SU-DHL-6 (cell line): ENCODE measurements around the gene CAAP1.
A peak's percentile ranks its signal among the peaks of the same experiment; 100 is the strongest.

Experiments
- H2AFZ ChIP-seq: fragments of 200-600 bp; sonication (generic); 2 replicates; pipeline ENCODE4 v1.6.1; 2014; ENCODE audit warnings: low read depth, mild to moderate bottlenecking, moderate library complexity, mixed read lengths, antibody characterized with exemption, low read length; ENCODE audit not compliant: severe bottlenecking
- H3F3A ChIP-seq: fragments of 200-600 bp; shearing (Covaris generic); 2 replicates; pipeline ENCODE4 v1.6.0; 2016; ENCODE audit warnings: antibody characterized with exemption, mild to moderate bottlenecking; ENCODE audit not compliant: insufficient read depth
- H3K27ac ChIP-seq: fragments of 200-600 bp; sonication (generic); 2 replicates; pipeline ENCODE4 v1.5.1; 2016; ENCODE audit warnings: low read depth, mild to moderate bottlenecking, low read length, moderate library complexity, mixed read lengths
- H3K27me3 ChIP-seq: fragments of 200-600 bp; sonication (generic), shearing (Covaris generic); 2 replicates; pipeline ENCODE4 v1.6.0; 2014; ENCODE audit warnings: mild to moderate bottlenecking, low read length
- H3K36me3 ChIP-seq: fragments of 200-600 bp; sonication (generic); 2 replicates; pipeline ENCODE4 v1.6.1; 2014; ENCODE audit warnings: mild to moderate bottlenecking, low read length, mixed read lengths
- H3K4me2 ChIP-seq: fragments of 300-600, 200-600 bp; shearing (Covaris generic), sonication (generic); 2 replicates; pipeline ENCODE4 v1.6.0; 2014; ENCODE audit warnings: low read length, low read depth, mild to moderate bottlenecking; ENCODE audit not compliant: poor library complexity, severe bottlenecking
- H3K4me3 ChIP-seq: fragments of 200-600 bp; sonication (generic); 2 replicates; pipeline ENCODE4 v1.5.1; 2014; ENCODE audit warnings: antibody characterized with exemption, low read length, mild to moderate bottlenecking, mixed read lengths; ENCODE audit not compliant: insufficient read depth, poor library complexity, severe bottlenecking
- H3K79me2 ChIP-seq: fragments of 200-600 bp; sonication (generic); 2 replicates; pipeline ENCODE4 v1.6.1; 2014; ENCODE audit warnings: mild to moderate bottlenecking, low read length, moderate library complexity; ENCODE audit not compliant: insufficient read depth
- H3K9ac ChIP-seq: fragments of 200-600 bp; sonication (generic); 2 replicates; pipeline ENCODE4 v1.7.0; 2014; ENCODE audit warnings: mild to moderate bottlenecking, low read length
- H3K9me2 ChIP-seq: fragments of 200-600 bp; sonication (generic); replicated peaks from 2 replicates; pipeline ENCODE4 v1.6.1; 2014; ENCODE audit warnings: low read length; ENCODE audit not compliant: insufficient read depth
- H3K9me3 ChIP-seq: fragments of 200-600 bp; sonication (generic); 2 replicates; pipeline ENCODE4 v1.6.1; 2014; ENCODE audit warnings: low read length, mixed read lengths; ENCODE audit not compliant: insufficient read depth
- H4K20me1 ChIP-seq: fragments of 200-600 bp; sonication (generic); 2 replicates; pipeline ENCODE4 v1.6.1; 2014; ENCODE audit warnings: low read depth, mild to moderate bottlenecking, antibody characterized with exemption, low read length, moderate library complexity, mixed read lengths
- EZH2phosphoT487 ChIP-seq: fragments of 200-600 bp; sonication (generic), shearing (Covaris generic); conservative IDR thresholded peaks from 2 replicates; pipeline ENCODE4 v1.6.1; 2018; ENCODE audit warnings: mild to moderate bottlenecking, antibody characterized with exemption, low read length, moderate library complexity, mixed read lengths
- TF ChIP-seq, protein P1 (sequence below): fragments of 200-600 bp; sonication (generic); IDR thresholded peaks from one replicate; pipeline ENCODE4 v1.5.1; 2017; ENCODE audit warnings: antibody characterized with exemption, mild to moderate bottlenecking, low read length, moderate library complexity; ENCODE audit not compliant: insufficient read depth, poor library complexity, severe bottlenecking

Gene CAAP1

DNA sequence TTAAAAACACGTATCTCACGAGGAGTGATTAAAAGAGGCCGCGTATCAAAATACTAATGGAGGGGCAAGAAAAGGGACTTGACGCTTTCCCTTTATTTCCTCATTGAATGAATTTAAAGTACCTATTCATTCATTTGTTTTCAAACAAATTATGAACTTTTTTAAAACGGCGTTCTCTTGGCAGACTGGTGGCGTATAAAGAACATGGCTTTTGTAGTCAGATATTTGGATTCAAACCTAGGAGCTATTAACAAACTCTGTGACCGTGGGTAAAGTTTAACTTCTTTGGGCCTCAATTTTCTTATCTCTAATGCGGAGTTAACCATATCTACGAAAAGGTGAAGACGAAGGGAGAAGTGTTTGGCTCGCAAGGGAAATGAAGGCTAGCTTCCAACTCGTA is 876 bp downstream of the CAAP1 start:
- Histone ChIP-seq H3K27ac (peak overlapping the region; percentile 85), H3K9me3 (no peaks in the 10 kb centered on the region), H3K36me3 (peaks cover 13% of the 10 kb centered on the region; the same call in 1 of the 2 replicates), H3K79me2 (peaks cover 58% of the 10 kb centered on the region), H3F3A (peaks cover 6% of the 10 kb centered on the region; the same call in 1 of the 2 replicates), H4K20me1 (peaks cover 12% of the 10 kb centered on the region; the same call in 1 of the 2 replicates), H3K9ac (peak overlapping the region; percentile 91), H3K4me3 (peak overlapping the region; percentile 93), H3K4me2 (peak overlapping the region; percentile 89), H3K27me3 (no peaks in the 10 kb centered on the region), H3K9me2 (no peaks in the 10 kb centered on the region), H2AFZ (peak overlapping the region; percentile 85)
- no peak for TF ChIP-seq EZH2phosphoT487
- TF ChIP-seq, protein P1, sequence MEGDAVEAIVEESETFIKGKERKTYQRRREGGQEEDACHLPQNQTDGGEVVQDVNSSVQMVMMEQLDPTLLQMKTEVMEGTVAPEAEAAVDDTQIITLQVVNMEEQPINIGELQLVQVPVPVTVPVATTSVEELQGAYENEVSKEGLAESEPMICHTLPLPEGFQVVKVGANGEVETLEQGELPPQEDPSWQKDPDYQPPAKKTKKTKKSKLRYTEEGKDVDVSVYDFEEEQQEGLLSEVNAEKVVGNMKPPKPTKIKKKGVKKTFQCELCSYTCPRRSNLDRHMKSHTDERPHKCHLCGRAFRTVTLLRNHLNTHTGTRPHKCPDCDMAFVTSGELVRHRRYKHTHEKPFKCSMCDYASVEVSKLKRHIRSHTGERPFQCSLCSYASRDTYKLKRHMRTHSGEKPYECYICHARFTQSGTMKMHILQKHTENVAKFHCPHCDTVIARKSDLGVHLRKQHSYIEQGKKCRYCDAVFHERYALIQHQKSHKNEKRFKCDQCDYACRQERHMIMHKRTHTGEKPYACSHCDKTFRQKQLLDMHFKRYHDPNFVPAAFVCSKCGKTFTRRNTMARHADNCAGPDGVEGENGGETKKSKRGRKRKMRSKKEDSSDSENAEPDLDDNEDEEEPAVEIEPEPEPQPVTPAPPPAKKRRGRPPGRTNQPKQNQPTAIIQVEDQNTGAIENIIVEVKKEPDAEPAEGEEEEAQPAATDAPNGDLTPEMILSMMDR, result no peak

DNA sequence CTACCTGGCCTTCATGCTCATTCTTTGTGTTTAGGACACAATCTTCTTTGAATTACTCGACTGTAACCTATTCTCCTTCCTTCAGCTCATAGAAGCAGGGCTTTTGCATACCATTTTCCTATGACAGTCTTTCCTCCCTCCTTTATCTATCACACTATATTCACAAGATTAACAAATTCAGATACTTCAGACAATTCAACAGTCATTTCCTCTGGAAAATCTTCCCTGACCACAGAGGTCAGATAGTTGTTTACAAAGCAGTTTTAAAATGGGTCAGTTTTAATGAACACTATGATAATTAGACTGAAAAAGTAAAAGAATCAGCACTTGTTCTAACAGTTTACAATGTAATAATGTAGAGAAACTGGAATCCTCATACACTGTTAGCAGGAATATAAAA is 4.3 kb downstream of the CAAP1 start:
- Histone ChIP-seq H3K79me2 (peaks cover 81% of the 10 kb centered on the region), H3K36me3 (peaks cover 45% of the 10 kb centered on the region), H2AFZ (no peak overlapping the region), H3K9me2 (no peaks in the 10 kb centered on the region), H3K4me3 (no peak overlapping the region), H3K27ac (peak overlapping the region; percentile 27), H3K4me2 (peak overlapping the region; percentile 89), H3F3A (peaks cover 6% of the 10 kb centered on the region; the same call in 1 of the 2 replicates), H3K9ac (no peak overlapping the region), H4K20me1 (peaks cover 16% of the 10 kb centered on the region), H3K9me3 (peaks cover 6% of the 10 kb centered on the region; the same call in 1 of the 2 replicates), H3K27me3 (no peaks in the 10 kb centered on the region)
- TF ChIP-seq EZH2phosphoT487, result no peak
- TF ChIP-seq, protein P1, result no peak

DNA sequence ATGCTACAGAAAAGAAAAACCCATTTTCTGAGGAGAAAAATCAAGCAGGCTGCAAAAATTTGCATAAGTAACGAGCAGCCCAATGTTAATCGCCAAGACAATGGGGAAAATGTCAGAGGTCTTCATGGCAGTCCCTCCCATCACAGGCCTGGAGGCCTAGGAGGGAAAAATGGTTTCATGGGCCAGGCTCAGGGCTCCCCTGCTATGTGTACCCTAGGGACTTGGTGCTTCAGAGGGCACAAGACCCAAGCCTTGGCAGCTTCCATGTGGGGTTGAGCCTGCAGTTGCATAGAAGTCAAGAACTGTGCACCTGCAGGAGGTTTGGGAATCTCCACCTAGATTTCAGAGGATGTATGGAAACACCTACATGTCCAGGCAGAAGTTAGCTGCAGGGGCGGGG is 10.4 kb downstream of the CAAP1 start:
- H3F3A ChIP-seq, result no peaks in the 10 kb centered on the region
- H3K9me3 ChIP-seq, result peaks cover 16% of the 10 kb centered on the region; the same call in 1 of the 2 replicates
- H3K27me3 ChIP-seq, result no peaks in the 10 kb centered on the region
- no peak overlapping the region for H3K9ac ChIP-seq
- peaks cover 3% of the 10 kb centered on the region; the same call in 1 of the 2 replicates for H4K20me1 ChIP-seq
- H3K79me2 ChIP-seq, result peaks cover 33% of the 10 kb centered on the region
- no peak overlapping the region for H3K4me3 ChIP-seq
- H3K36me3 ChIP-seq, result peaks cover 74% of the 10 kb centered on the region
- TF ChIP-seq EZH2phosphoT487, result no peak
- TF ChIP-seq, protein P1, result no peak
- no peak overlapping the region for H2AFZ ChIP-seq
- H3K27ac ChIP-seq, result no peak overlapping the region
- H3K4me2 ChIP-seq, result no peak overlapping the region
- no peaks in the 10 kb centered on the region for H3K9me2 ChIP-seq
